HEK293T (cell line): Measurements from ENCODE around the gene RB1.

Experiments used
- ARNT ChIP-seq: fragments of 450-650 bp; IDR thresholded peaks from 2 replicates; pipeline ENCODE4 v1.6.1; 2017; ENCODE audit warnings: mild to moderate bottlenecking
- BHLHE40 ChIP-seq: fragments of 450-650 bp; IDR thresholded peaks from 2 replicates; pipeline ENCODE4 v1.6.1; 2016; ENCODE audit warnings: mild to moderate bottlenecking, moderate library complexity, borderline replicate concordance
- ELF4 ChIP-seq: fragments of 450-650 bp; IDR thresholded peaks from 2 replicates; pipeline ENCODE4 v1.6.1; 2017; ENCODE audit warnings: antibody characterized with exemption
- FOXA1 ChIP-seq: fragments of 450-650 bp; IDR thresholded peaks from 2 replicates; pipeline ENCODE4 v1.6.1; 2016; ENCODE audit warnings: mild to moderate bottlenecking
- FOXM1 ChIP-seq: fragments of 450-650 bp; IDR thresholded peaks from 2 replicates; pipeline ENCODE4 v1.6.1; 2017; ENCODE audit warnings: mild to moderate bottlenecking, borderline replicate concordance
- HDGF ChIP-seq: fragments of 450-650 bp; IDR thresholded peaks from 2 replicates; pipeline ENCODE4 v1.6.1; 2017; ENCODE audit warnings: antibody characterized with exemption, borderline replicate concordance
- L3MBTL2 ChIP-seq: fragments of 450-650 bp; conservative IDR thresholded peaks from 2 replicates; pipeline ENCODE4 v1.6.1; 2016; ENCODE audit warnings: mild to moderate bottlenecking
- NFRKB ChIP-seq: fragments of 450-650 bp; IDR thresholded peaks from 2 replicates; pipeline ENCODE4 v1.6.1; 2016; ENCODE audit warnings: mild to moderate bottlenecking, moderate library complexity
- SP1 ChIP-seq: fragments of 450-650 bp; IDR thresholded peaks from 2 replicates; pipeline ENCODE4 v1.6.1; 2017
- SUZ12 ChIP-seq: fragments of 450-650 bp; IDR thresholded peaks from 2 replicates; pipeline ENCODE4 v1.6.1; 2016; ENCODE audit warnings: mild to moderate bottlenecking
- TARDBP ChIP-seq: fragments of 450-650 bp; IDR thresholded peaks from 2 replicates; pipeline ENCODE4 v1.6.1; 2016
- ZNF384 ChIP-seq: fragments of 450-650 bp; IDR thresholded peaks from 2 replicates; pipeline ENCODE4 v1.6.1; 2016
- TF ChIP-seq, protein P1 (sequence below): fragments of 450-650 bp; IDR thresholded peaks from 2 replicates; pipeline ENCODE4 v1.6.1; 2016

DNA sequence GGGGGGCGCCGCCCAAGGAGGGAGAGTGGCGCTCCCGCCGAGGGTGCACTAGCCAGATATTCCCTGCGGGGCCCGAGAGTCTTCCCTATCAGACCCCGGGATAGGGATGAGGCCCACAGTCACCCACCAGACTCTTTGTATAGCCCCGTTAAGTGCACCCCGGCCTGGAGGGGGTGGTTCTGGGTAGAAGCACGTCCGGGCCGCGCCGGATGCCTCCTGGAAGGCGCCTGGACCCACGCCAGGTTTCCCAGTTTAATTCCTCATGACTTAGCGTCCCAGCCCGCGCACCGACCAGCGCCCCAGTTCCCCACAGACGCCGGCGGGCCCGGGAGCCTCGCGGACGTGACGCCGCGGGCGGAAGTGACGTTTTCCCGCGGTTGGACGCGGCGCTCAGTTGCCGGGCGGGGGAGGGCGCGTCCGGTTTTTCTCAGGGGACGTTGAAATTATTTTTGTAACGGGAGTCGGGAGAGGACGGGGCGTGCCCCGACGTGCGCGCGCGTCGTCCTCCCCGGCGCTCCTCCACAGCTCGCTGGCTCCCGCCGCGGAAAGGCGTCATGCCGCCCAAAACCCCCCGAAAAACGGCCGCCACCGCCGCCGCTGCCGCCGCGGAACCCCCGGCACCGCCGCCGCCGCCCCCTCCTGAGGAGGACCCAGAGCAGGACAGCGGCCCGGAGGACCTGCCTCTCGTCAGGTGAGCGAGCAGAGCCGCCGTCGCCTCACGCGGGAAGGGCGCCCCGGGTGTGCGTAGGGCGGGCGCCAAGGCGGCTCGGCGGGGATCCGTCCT, at the start of gene RB1:
- TF ChIP-seq HDGF (no peak), SP1 (no peak), BHLHE40 (no peak), FOXA1 (no peak), ELF4 (peak; percentile 39; the same call in 1 of the 2 replicates), ARNT (no peak), ZNF384 (no peak), FOXM1 (no peak), L3MBTL2 (peak; percentile 56), NFRKB (no peak), TARDBP (no peak), SUZ12 (no peak)
- TF ChIP-seq, protein P1, sequence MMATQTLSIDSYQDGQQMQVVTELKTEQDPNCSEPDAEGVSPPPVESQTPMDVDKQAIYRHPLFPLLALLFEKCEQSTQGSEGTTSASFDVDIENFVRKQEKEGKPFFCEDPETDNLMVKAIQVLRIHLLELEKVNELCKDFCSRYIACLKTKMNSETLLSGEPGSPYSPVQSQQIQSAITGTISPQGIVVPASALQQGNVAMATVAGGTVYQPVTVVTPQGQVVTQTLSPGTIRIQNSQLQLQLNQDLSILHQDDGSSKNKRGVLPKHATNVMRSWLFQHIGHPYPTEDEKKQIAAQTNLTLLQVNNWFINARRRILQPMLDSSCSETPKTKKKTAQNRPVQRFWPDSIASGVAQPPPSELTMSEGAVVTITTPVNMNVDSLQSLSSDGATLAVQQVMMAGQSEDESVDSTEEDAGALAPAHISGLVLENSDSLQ = no peak
